ENCODE measurements around the gene PUS7.

The PUS7 gene

GRCh38 chr7:105512926-105513526, 9.0 kb downstream of the PUS7 start:
- no peak overlapping the region for H3K4me3 ChIP-seq (ENCODE audit: low read depth, low read length)
- no peak for DNase-seq (ENCODE audit: low read depth)

DNA sequence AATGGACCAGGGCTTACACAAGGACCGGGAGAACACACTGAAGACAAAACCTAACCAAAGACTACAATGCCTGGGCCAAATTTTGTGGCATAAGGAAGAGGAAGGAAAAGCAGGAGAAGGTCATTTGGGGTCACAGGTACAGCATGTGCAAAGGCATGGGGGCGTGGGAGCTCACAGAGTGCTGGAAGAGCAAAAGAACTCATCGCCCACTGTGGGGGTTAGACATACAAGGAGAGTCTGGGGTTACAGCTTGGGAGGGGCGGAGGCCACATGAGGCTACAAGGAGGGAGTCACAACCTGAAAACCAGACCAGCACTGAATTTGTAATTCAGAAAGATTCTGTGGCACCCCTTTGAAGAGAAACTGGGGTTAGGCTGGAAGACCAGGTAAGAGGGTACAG, 9.7 kb downstream of the PUS7 start:
- DNase-seq (ENCODE audit: low read depth), result no peak

GRCh38 chr7:105502173-105502572, 19.9 kb downstream of the PUS7 start:
- DNase-seq (ENCODE audit: low read depth), result no peak
- no peak overlapping the region for H3K4me3 ChIP-seq (ENCODE audit: low read depth, low read length)

More for the DNA sequence above, 9.7 kb downstream of the PUS7 start:
- H3K4me3 ChIP-seq (ENCODE audit: low read depth, low read length), result no peak overlapping the region

DNA sequence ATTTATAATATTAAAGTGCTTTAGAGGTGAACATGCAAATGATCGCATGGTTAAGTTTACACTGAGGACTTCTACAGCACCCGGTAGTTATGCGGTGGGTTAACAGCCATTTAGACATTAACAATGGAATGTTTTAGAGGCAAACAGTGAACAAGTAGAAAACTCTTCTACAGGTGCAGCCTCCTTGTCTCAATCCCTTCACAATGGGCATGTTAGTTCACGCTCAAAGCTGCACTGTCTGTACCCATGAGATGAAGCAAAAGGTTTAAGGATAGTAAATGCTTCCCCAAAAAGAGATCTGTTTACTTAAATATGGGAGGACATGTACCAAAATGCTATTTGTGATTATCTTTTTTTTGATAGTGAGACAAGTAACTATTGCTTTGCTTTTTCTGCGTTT, 25.1 kb downstream of the PUS7 start:
- no peak overlapping the region for H3K4me3 ChIP-seq (ENCODE audit: low read depth, low read length)
- DNase-seq (ENCODE audit: low read depth), result no peak

- peak; percentile 12 for DNase-seq (ENCODE audit: low read depth)
- no peak overlapping the region for H3K4me3 ChIP-seq (ENCODE audit: low read depth, low read length)
These were observed 25.6 kb downstream of the PUS7 start for GRCh38 chr7:105496521-105496920.

- DNase-seq (ENCODE audit: low read depth), result peak; percentile 22
- no peak overlapping the region for H3K4me3 ChIP-seq (ENCODE audit: low read depth, low read length)
These were observed 28.2 kb downstream of the PUS7 start for GRCh38 chr7:105493923-105494315.

GRCh38 chr7:105493196-105493922, 28.7 kb downstream of the PUS7 start:
- DNase-seq (ENCODE audit: low read depth), result no peak
- no peak overlapping the region for H3K4me3 ChIP-seq (ENCODE audit: low read depth, low read length)

GRCh38 chr7:105489409-105489808, 32.7 kb downstream of the PUS7 start:
- DNase-seq (ENCODE audit: low read depth), result no peak
- H3K4me3 ChIP-seq (ENCODE audit: low read depth, low read length), result no peak overlapping the region

- H3K4me3 ChIP-seq (ENCODE audit: low read depth, low read length), result no peak overlapping the region
- peak; percentile 39 for DNase-seq (ENCODE audit: low read depth)
These were observed 34.2 kb downstream of the PUS7 start for GRCh38 chr7:105487579-105488571.

DNA sequence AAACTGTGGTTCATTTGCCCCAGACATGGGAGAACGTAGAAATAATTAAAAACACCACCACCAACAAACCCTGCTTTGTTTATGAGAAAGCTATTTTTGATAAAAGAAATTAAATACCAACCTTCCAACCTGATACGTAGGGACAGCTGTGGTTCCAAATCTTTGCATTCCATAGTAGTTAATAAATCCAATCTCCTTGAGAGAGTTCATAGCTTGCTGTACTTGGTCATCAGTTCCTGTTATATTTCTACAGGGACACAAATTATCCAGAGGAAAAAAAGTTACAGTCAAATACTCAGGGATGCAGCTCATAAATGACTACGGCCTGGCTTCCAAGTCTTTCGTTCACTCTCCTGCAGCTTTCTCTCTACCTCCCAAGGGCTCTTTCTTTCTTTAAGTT, 41.1 kb downstream of the PUS7 start:
- no peak for DNase-seq (ENCODE audit: low read depth)
- no peak overlapping the region for H3K4me3 ChIP-seq (ENCODE audit: low read depth, low read length)

DNA sequence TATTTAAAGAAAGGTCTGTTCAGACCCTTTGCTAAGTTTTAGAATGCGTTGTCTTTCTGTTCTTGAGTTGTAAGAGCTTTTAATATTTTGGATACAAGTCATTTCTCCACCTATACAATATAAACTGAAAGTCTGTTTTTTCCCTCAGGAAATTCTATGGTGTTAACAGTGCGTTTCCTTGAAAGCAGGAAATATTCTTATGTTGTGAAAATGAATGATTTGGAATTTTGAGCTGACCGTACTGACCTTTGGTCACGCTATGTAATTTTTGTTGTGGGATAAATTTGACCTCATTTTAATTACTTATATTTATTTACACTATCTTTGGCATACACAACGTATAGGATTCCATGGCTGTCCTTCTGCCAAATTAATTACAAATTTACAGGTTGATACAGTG, 43.5 kb downstream of the PUS7 start:
- no peak for DNase-seq (ENCODE audit: low read depth)
- H3K4me3 ChIP-seq (ENCODE audit: low read depth, low read length), result no peak overlapping the region

DNA sequence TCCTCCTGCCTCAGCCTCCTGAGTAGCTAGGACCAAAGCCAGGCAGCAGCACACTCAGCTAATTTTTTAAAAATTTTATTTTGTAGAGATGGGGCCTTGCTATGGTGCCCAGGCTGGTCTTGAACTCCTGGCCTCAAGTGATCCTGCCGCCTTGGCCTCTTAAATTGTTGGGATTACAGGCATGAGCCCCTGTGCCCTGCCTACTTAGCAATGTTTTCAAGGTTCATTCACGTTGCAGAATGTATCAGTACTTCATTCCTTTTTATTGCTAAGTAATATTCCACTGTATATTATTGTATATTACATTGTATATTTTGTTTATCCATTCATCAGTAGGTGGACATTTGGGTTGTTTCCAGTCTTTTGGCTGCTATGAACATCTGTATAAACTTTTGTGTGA, 44.2 kb downstream of the PUS7 start:
- DNase-seq (ENCODE audit: low read depth), result no peak
- no peak overlapping the region for H3K4me3 ChIP-seq (ENCODE audit: low read depth, low read length)

DNA sequence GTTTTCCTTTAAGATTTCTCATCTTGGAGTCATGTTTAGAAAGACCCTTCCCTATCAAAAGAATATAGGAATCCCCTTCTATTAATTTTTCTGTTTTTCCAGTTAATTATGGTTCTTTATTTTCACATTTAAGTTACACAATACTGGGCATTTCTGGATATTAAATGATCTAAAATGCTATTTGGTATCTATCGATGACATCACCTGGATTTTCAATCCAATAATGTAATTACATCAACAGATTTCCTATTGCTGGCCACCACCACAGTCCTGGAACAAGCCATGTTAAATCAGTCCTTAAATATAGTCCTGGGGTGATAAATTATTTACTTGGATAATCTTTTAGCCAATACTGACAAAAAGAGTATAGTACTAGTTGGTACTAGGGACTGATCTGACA, 48.0 kb downstream of the PUS7 start:
- no peak for DNase-seq (ENCODE audit: low read depth)
- no peak overlapping the region for H3K4me3 ChIP-seq (ENCODE audit: low read depth, low read length)

DNA sequence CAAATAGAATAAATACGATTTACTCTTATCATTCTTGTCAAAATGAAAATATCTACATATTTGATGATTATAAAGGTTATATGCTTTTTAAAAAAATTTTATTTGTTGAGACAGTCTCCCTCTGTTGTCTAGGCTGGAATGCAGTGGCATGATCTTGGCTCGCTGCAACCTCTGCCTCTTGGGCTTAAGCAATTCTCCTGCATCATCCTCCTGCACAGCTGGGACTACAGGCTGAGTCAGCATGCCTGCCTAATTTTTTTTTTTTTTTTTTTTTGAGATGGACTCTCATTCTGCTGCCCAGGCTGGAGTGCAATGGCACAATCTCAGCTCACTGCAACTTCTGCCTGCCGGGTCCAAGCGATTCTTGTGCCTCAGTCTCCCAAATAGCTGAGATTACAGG, 48.9 kb downstream of the PUS7 start:
- DNase-seq (ENCODE audit: low read depth), result peak; percentile 72
- H3K4me3 ChIP-seq (ENCODE audit: low read depth, low read length), result no peak overlapping the region

GRCh38 chr7:105470846-105471245, 51.2 kb downstream of the PUS7 start:
- no peak overlapping the region for H3K4me3 ChIP-seq (ENCODE audit: low read depth, low read length)
- no peak for DNase-seq (ENCODE audit: low read depth)

DNA sequence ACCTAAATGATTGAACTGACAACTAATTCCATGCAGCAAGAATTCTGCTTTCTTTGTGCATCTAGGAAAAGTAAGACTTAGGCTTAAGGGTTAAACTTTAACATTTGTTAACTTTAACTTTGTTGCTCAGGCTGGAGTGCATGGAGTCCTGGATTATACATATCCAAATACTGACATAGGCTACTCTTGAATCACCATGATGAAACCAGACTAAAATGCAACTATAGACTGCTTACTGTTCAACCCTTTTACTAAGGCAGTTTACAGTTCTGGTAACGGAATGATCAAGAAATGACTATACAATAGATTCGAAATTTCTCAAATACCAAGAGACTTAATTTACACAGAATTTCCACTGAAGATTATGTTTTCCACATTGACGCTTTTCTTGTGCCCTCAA, 52.0 kb downstream of the PUS7 start:
- H3K4me3 ChIP-seq (ENCODE audit: low read depth, low read length), result no peak overlapping the region
- no peak for DNase-seq (ENCODE audit: low read depth)

GRCh38 chr7:105462765-105463420, 59.2 kb downstream of the PUS7 start:
- no peak for DNase-seq (ENCODE audit: low read depth)

DNA sequence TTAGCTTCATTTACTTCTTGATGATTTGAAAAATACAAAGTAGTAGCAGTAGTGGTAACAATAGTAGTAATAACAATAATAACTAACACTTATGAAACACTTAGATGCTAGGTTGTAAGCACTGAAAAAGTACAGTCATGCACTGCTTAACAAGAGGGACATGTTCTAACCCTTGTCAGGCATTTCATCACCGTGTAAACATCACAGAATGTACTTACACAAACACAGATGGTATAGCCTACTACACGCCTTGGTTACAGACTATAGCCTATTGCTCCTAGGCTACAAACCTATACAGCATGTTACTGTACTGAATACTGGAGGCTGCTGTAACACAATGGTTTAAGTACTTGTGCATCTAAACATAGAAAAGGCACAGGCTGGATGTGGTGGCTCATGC, 60.6 kb downstream of the PUS7 start:
- H3K4me3 ChIP-seq (ENCODE audit: low read depth, low read length), result no peak overlapping the region
- DNase-seq (ENCODE audit: low read depth), result no peak

More at GRCh38 chr7:105462765-105463420, 59.2 kb downstream of the PUS7 start:
- H3K4me3 ChIP-seq (ENCODE audit: low read depth, low read length), result no peak overlapping the region

DNA sequence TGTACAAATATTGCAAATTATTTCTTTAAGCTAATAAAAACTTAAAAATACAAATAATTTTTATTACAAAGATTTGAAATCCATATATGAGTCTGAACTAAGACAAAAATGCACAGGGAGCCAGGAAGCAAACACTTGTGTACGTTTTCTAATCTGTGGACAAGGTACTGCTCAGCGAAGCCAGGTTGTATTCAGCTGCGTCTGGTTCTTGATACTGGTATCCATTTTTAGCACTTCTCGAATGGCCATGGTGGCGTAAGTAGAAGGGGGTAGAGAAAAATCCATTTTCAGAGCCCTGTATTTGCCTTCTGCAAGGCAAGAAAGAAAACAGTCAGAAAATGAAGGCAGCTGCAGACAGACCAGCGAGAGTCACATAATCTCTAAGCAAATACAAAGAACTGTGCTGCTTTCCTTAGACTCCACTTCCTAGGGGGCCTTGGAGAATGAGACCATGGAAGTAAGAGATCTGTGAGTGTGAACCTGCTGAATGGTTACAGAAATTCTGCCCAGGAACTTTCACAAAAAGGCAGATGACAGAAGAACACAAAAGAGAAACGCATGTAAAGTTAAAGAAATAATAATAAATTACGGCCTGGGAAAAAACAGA, 64.3 kb downstream of the PUS7 start:
- no peak overlapping the region for H3K4me3 ChIP-seq (ENCODE audit: low read depth, low read length)
- no peak for DNase-seq (ENCODE audit: low read depth)

Measured in skeletal muscle cell (primary cell).